H9 (cell line): ENCODE measurements around the gene PGRMC1. TPM values are rescaled to one million over a fixed set of nuclear protein-coding genes. Genes with fewer than 3 reads are reported as not detected.

Experiments
- DNase-seq: peaks from one replicate; pipeline ENCODE4 v3.0.0-alpha.2; 2017
- H2AFZ ChIP-seq: one replicate; pipeline ENCODE4 v1.6.1; 2013; ENCODE audit warnings: mild to moderate bottlenecking, low read length, control low read depth, moderate library complexity
- H2AK5ac ChIP-seq: 2 replicates; pipeline ENCODE4 v1.6.1; 2013; ENCODE audit warnings: low read length, control low read depth, mixed read lengths; ENCODE audit not compliant: insufficient read length
- H2BK120ac ChIP-seq: one replicate; pipeline ENCODE4 v1.6.1; 2013; ENCODE audit warnings: low read depth, mild to moderate bottlenecking, low read length, control low read depth, inconsistent platforms; ENCODE audit not compliant: poor library complexity, severe bottlenecking
- H2BK12ac ChIP-seq: 2 replicates; pipeline ENCODE4 v1.6.1; 2013; ENCODE audit warnings: low read length, control low read depth, mixed read lengths, low read depth; ENCODE audit not compliant: insufficient read length
- H2BK15ac ChIP-seq: 2 replicates; pipeline ENCODE4 v1.6.1; 2013; ENCODE audit warnings: low read depth, low read length, control low read depth
- H2BK20ac ChIP-seq: one replicate; pipeline ENCODE4 v1.6.1; 2013; ENCODE audit warnings: low read depth, mild to moderate bottlenecking, low read length, control low read depth, inconsistent platforms; ENCODE audit not compliant: poor library complexity, severe bottlenecking
- H2BK5ac ChIP-seq: 2 replicates; pipeline ENCODE4 v1.6.1; 2013; ENCODE audit warnings: low read length, control low read depth, mixed read lengths; ENCODE audit not compliant: insufficient read length
- H3K14ac ChIP-seq: 2 replicates; pipeline ENCODE4 v1.6.1; 2013; ENCODE audit warnings: low read length, control low read depth; ENCODE audit not compliant: insufficient read depth
- H3K18ac ChIP-seq: 2 replicates; pipeline ENCODE4 v1.6.1; 2013; ENCODE audit warnings: low read depth, mild to moderate bottlenecking, mixed read lengths, low read length, control low read depth; ENCODE audit not compliant: insufficient read length
- H3K23ac ChIP-seq: 2 replicates; pipeline ENCODE4 v1.6.1; 2013; ENCODE audit warnings: low read length, control low read depth, mixed read lengths, low read depth; ENCODE audit not compliant: insufficient read length
- H3K23me2 ChIP-seq: 2 replicates; pipeline ENCODE4 v1.6.1; 2013; ENCODE audit warnings: low read depth, mild to moderate bottlenecking, mixed read lengths, low read length, control low read depth; ENCODE audit not compliant: insufficient read length, poor library complexity, severe bottlenecking
- H3K27ac ChIP-seq: 2 replicates; pipeline ENCODE4 v1.5.1; 2013; ENCODE audit warnings: low read length, control low read depth, mixed read lengths, low read depth; ENCODE audit not compliant: insufficient read length
- H3K27me3 ChIP-seq: 2 replicates; pipeline ENCODE4 v1.6.1; 2013; ENCODE audit warnings: low read length, control low read depth, inconsistent platforms; ENCODE audit not compliant: insufficient read depth
- H3K4ac ChIP-seq: 2 replicates; pipeline ENCODE4 v1.6.1; 2013; ENCODE audit warnings: low read depth, mild to moderate bottlenecking, control low read depth, inconsistent platforms, low read length, moderate library complexity
- H3K4me1 ChIP-seq: 2 replicates; pipeline ENCODE4 v1.6.1; 2013; ENCODE audit warnings: low read length, control low read depth, inconsistent platforms; ENCODE audit not compliant: insufficient read depth
- H3K4me2 ChIP-seq: 2 replicates; pipeline ENCODE4 v1.6.1; 2013; ENCODE audit warnings: low read length, control low read depth, mixed read lengths; ENCODE audit not compliant: insufficient read length, insufficient read depth
- H3K56ac ChIP-seq: 2 replicates; pipeline ENCODE4 v1.6.1; 2013; ENCODE audit warnings: low read depth, mild to moderate bottlenecking, mixed read lengths, low read length, control low read depth; ENCODE audit not compliant: insufficient read length
- H3K79me1 ChIP-seq: 2 replicates; pipeline ENCODE4 v1.6.1; 2013; ENCODE audit warnings: low read depth, mild to moderate bottlenecking, moderate library complexity, low read length, control low read depth, inconsistent platforms; ENCODE audit not compliant: insufficient read depth, poor library complexity, severe bottlenecking
- H3K79me2 ChIP-seq: 2 replicates; pipeline ENCODE4 v1.6.1; 2013; ENCODE audit warnings: low read length, control low read depth, inconsistent platforms; ENCODE audit not compliant: insufficient read depth
- H3K9ac ChIP-seq: 2 replicates; pipeline ENCODE4 v1.6.1; 2013; ENCODE audit warnings: low read length, control low read depth, mixed read lengths; ENCODE audit not compliant: insufficient read length; ENCODE audit errors: extremely low read depth
- H3K9me3 ChIP-seq: one replicate; pipeline ENCODE4 v1.6.1; 2013; ENCODE audit warnings: low read depth, low read length, inconsistent platforms; ENCODE audit not compliant: control insufficient read depth
- H3T11ph ChIP-seq: one replicate; pipeline ENCODE4 v1.6.1; 2013; ENCODE audit warnings: mild to moderate bottlenecking, low read length, control low read depth, inconsistent platforms
- H4K20me1 ChIP-seq: one replicate; pipeline ENCODE4 v1.6.1; 2013; ENCODE audit not compliant: control insufficient read depth, insufficient read length, insufficient read depth
- H4K5ac ChIP-seq: 2 replicates; pipeline ENCODE4 v1.6.1; 2013; ENCODE audit warnings: low read depth, mild to moderate bottlenecking, mixed read lengths, low read length, control low read depth; ENCODE audit not compliant: insufficient read length
- H4K8ac ChIP-seq: replicated peaks from 2 replicates; pipeline ENCODE4 v1.6.1; 2013; ENCODE audit warnings: low read length, control low read depth, mixed read lengths, low read depth; ENCODE audit not compliant: insufficient read length
- H4K91ac ChIP-seq: 2 replicates; pipeline ENCODE4 v1.6.1; 2013; ENCODE audit warnings: low read depth, mild to moderate bottlenecking, moderate library complexity, mixed read lengths, low read length, control low read depth; ENCODE audit not compliant: insufficient read length
- H3K27ac Mint-ChIP-seq, 3 experiments: 2 replicates in 2 of 3; 3 replicates in 1 of 3; pipeline ENCODE4 v1.8.0; 2020 to 2021; ENCODE audit warnings: mixed read lengths in 3 of 3, mild to moderate bottlenecking in 1 of 3, moderate library complexity in 1 of 3
- H3K27me3 Mint-ChIP-seq: 2 replicates; pipeline ENCODE4 v1.8.0; 2021; ENCODE audit warnings: low read depth, mild to moderate bottlenecking, moderate library complexity, mixed read lengths
- H3K36me3 Mint-ChIP-seq, 3 experiments: 2 replicates in 2 of 3; 3 replicates in 1 of 3; pipeline ENCODE4 v1.8.0; 2020 to 2021; ENCODE audit warnings: low read depth in 3 of 3, mixed read lengths in 3 of 3; ENCODE audit not compliant: insufficient read depth in 1 of 3
- H3K4me1 Mint-ChIP-seq, 2 experiments: 2 replicates each; pipeline ENCODE4 v1.8.0; 2020; ENCODE audit warnings: mixed read lengths in 2 of 2
- H3K4me3 Mint-ChIP-seq, 2 experiments: 2 replicates in 1 of 2; 3 replicates in 1 of 2; pipeline ENCODE4 v1.8.0; 2020 to 2021; ENCODE audit warnings: mild to moderate bottlenecking in 2 of 2, mixed read lengths in 2 of 2, moderate library complexity in 1 of 2
- H3K9me3 Mint-ChIP-seq, 2 experiments: 2 replicates in 1 of 2; 3 replicates in 1 of 2; pipeline ENCODE4 v1.8.0; 2020; ENCODE audit warnings: mild to moderate bottlenecking in 2 of 2, mixed read lengths in 2 of 2, moderate library complexity in 1 of 2
- WGBS: extraction: QIAGEN DNeasy Blood & Tissue Kit; methylation state at CpG from one replicate; pipeline ENCODE4 v1.1.7; 2013; ENCODE audit warnings: missing lambda C conversion rate, low lambda C conversion rate, mixed read lengths; ENCODE audit not compliant: insufficient read length; ENCODE audit errors: extremely low coverage; 5-methylcytosine and 5-hydroxymethylcytosine counted together
- total RNA-seq: library from RNA; stranded (reverse); gene quantifications from 2 replicates; pipeline ENCODE4 v1.2.1, GENCODE V29; 2021
- TF ChIP-seq, protein P1 (sequence below): fragments of 200-600 bp; sonication (generic); conservative IDR thresholded peaks from 3 replicates; pipeline ENCODE4 v1.8.0; 2021; ENCODE audit warnings: antibody characterized with exemption, mild to moderate bottlenecking

PGRMC1 gene
- total RNA-seq, 1 experiment from 2014 or later = 133 TPM

DNA sequence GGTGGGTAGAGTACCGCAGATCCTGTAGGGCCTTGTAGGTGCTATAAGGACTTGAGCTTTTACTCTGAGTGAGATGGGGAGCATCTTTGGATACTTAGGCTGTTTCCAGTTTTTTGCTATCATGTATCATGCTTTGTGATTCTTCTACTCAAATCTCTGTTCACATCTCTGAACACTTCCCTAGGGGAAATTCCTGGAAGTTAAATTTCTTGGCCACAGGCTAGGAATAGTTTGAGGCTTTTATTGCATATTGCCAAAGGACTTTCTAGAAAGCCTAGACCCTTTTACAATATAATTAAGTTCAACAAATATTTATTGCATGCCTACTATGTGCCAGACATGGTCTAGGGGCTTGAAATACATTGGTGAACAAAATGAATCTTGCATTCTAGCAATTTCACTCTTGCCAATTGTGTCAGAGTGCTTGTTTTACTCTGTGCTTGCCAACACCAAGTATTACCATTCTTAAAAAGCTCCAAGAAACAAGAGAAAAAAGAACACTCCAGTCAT is 4.1 kb upstream of the PGRMC1 start:
- H4K8ac ChIP-seq = no peak overlapping the region
- Mint-ChIP-seq H3K4me1 (peaks cover 21% of the 10 kb centered on the region in 2 experiments), H3K27me3 (peaks cover 4% of the 10 kb centered on the region), H3K36me3 (peaks cover 0 to 5% (median 2%) of the 10 kb centered on the region in 3 experiments; a peak in 3 of 7 replicates), H3K9me3 (peaks cover 50 to 63% of the 10 kb centered on the region in 2 experiments), H3K4me3 (no peak overlapping the region), H3K27ac (no peak overlapping the region)
- H3K14ac ChIP-seq = no peak overlapping the region
- H2AFZ ChIP-seq = no peak overlapping the region
- no peak overlapping the region for H3K23ac ChIP-seq
- H2AK5ac ChIP-seq = no peak overlapping the region
- no peaks in the 10 kb centered on the region for H4K20me1 ChIP-seq
- H3K27ac ChIP-seq = no peak overlapping the region
- H4K91ac ChIP-seq = no peak overlapping the region
- H2BK15ac ChIP-seq = no peak overlapping the region
- H3T11ph ChIP-seq = no peak overlapping the region
- no peak overlapping the region for H2BK120ac ChIP-seq
- H3K4me1 ChIP-seq = no peaks in the 10 kb centered on the region; the same call in 1 of the 2 replicates
- TF ChIP-seq, protein P1, sequence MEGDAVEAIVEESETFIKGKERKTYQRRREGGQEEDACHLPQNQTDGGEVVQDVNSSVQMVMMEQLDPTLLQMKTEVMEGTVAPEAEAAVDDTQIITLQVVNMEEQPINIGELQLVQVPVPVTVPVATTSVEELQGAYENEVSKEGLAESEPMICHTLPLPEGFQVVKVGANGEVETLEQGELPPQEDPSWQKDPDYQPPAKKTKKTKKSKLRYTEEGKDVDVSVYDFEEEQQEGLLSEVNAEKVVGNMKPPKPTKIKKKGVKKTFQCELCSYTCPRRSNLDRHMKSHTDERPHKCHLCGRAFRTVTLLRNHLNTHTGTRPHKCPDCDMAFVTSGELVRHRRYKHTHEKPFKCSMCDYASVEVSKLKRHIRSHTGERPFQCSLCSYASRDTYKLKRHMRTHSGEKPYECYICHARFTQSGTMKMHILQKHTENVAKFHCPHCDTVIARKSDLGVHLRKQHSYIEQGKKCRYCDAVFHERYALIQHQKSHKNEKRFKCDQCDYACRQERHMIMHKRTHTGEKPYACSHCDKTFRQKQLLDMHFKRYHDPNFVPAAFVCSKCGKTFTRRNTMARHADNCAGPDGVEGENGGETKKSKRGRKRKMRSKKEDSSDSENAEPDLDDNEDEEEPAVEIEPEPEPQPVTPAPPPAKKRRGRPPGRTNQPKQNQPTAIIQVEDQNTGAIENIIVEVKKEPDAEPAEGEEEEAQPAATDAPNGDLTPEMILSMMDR = no peak
- peaks cover 2% of the 10 kb centered on the region; the same call in 1 of the 2 replicates for H3K79me2 ChIP-seq
- H3K23me2 ChIP-seq = peaks cover 9% of the 10 kb centered on the region
- peaks cover 13% of the 10 kb centered on the region for H3K9me3 ChIP-seq
- H3K27me3 ChIP-seq = no peaks in the 10 kb centered on the region
- H3K9ac ChIP-seq = no peak overlapping the region
- H4K5ac ChIP-seq = no peak overlapping the region
- no peak overlapping the region for H2BK12ac ChIP-seq
- H2BK20ac ChIP-seq = no peak overlapping the region
- H3K4ac ChIP-seq = no peak overlapping the region
- H3K79me1 ChIP-seq = no peaks in the 10 kb centered on the region
- H3K18ac ChIP-seq = no peak overlapping the region
- DNase-seq = no peak
- no peak overlapping the region for H3K56ac ChIP-seq
- H3K4me2 ChIP-seq = no peak overlapping the region
- no CpG with 5 or more reads among the region's 1 CpG for WGBS
- no peak overlapping the region for H2BK5ac ChIP-seq
